Endothelial cell (in vitro differentiated cells): ENCODE data around the gene AMIGO3. TPM values are rescaled to one million over a fixed set of nuclear protein-coding genes. Genes with fewer than 3 reads are reported as not detected.

ENCODE experiments used
- DNase-seq: peaks from one replicate; pipeline ENCODE4 v3.0.0; 2021; ENCODE audit warnings: low spot score
- H3K27ac Mint-ChIP-seq: one replicate; pipeline ENCODE4 v1.8.0; 2021; ENCODE audit warnings: mixed read lengths, inconsistent platforms; ENCODE audit not compliant: unreplicated experiment
- H3K27me3 Mint-ChIP-seq: one replicate; pipeline ENCODE4 v1.8.0; 2021; ENCODE audit warnings: mild to moderate bottlenecking, moderate library complexity, mixed read lengths, inconsistent platforms; ENCODE audit not compliant: unreplicated experiment
- H3K36me3 Mint-ChIP-seq: one replicate; pipeline ENCODE4 v1.8.0; 2021; ENCODE audit warnings: mild to moderate bottlenecking, low read depth, mixed read lengths, inconsistent platforms; ENCODE audit not compliant: unreplicated experiment
- H3K4me1 Mint-ChIP-seq: one replicate; pipeline ENCODE4 v1.8.0; 2021; ENCODE audit warnings: mild to moderate bottlenecking, mixed read lengths, inconsistent platforms; ENCODE audit not compliant: unreplicated experiment
- H3K4me3 Mint-ChIP-seq: one replicate; pipeline ENCODE4 v1.8.0; 2021; ENCODE audit warnings: mild to moderate bottlenecking, mixed read lengths, inconsistent platforms; ENCODE audit not compliant: unreplicated experiment
- H3K9me3 Mint-ChIP-seq: one replicate; pipeline ENCODE4 v1.8.0; 2021; ENCODE audit warnings: mixed read lengths, inconsistent platforms; ENCODE audit not compliant: unreplicated experiment
- total RNA-seq: library from RNA; stranded (reverse); fragmentation: NEBNext Ultra II Directional; extraction: Animal tissue kit (Norgen Biotek cat#: 25700); gene quantifications from one replicate; pipeline ENCODE4 v1.2.1, GENCODE V29; 2021; ENCODE audit not compliant: unreplicated experiment
- TF ChIP-seq, protein P1 (sequence below): fragments of 200-600 bp; sonication (generic); IDR thresholded peaks from one replicate; pipeline ENCODE4 v1.5.0; 2021; ENCODE audit warnings: antibody characterized with exemption; ENCODE audit not compliant: unreplicated experiment

The AMIGO3 gene
- total RNA-seq, 1 donor from 2014 or later, result 0.56 TPM

GRCh38 chr3:49670940-49671290 is 48.6 kb downstream of the AMIGO3 start:
- H3K27me3 Mint-ChIP-seq, result peaks cover 11% of the 10 kb centered on the region
- no peaks in the 10 kb centered on the region for H3K9me3 Mint-ChIP-seq
- peak overlapping the region; percentile 44 for H3K4me3 Mint-ChIP-seq
- DNase-seq, result no peak
- no peak overlapping the region for H3K27ac Mint-ChIP-seq
- TF ChIP-seq, protein P1, sequence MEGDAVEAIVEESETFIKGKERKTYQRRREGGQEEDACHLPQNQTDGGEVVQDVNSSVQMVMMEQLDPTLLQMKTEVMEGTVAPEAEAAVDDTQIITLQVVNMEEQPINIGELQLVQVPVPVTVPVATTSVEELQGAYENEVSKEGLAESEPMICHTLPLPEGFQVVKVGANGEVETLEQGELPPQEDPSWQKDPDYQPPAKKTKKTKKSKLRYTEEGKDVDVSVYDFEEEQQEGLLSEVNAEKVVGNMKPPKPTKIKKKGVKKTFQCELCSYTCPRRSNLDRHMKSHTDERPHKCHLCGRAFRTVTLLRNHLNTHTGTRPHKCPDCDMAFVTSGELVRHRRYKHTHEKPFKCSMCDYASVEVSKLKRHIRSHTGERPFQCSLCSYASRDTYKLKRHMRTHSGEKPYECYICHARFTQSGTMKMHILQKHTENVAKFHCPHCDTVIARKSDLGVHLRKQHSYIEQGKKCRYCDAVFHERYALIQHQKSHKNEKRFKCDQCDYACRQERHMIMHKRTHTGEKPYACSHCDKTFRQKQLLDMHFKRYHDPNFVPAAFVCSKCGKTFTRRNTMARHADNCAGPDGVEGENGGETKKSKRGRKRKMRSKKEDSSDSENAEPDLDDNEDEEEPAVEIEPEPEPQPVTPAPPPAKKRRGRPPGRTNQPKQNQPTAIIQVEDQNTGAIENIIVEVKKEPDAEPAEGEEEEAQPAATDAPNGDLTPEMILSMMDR, result no peak
- H3K36me3 Mint-ChIP-seq, result peaks cover 2% of the 10 kb centered on the region
- H3K4me1 Mint-ChIP-seq, result peaks cover 20% of the 10 kb centered on the region

GRCh38 chr3:49669352-49669751 is 50.1 kb downstream of the AMIGO3 start:
- peaks cover 20% of the 10 kb centered on the region for H3K4me1 Mint-ChIP-seq
- TF ChIP-seq, protein P1, result no peak
- peaks cover 8% of the 10 kb centered on the region for H3K27me3 Mint-ChIP-seq
- H3K9me3 Mint-ChIP-seq, result no peaks in the 10 kb centered on the region
- no peak for DNase-seq
- H3K36me3 Mint-ChIP-seq, result no peaks in the 10 kb centered on the region
- no peak overlapping the region for H3K27ac Mint-ChIP-seq
- no peak overlapping the region for H3K4me3 Mint-ChIP-seq

- H3K27me3 Mint-ChIP-seq, result peaks cover 8% of the 10 kb centered on the region
- H3K4me3 Mint-ChIP-seq, result no peak overlapping the region
- no peaks in the 10 kb centered on the region for H3K36me3 Mint-ChIP-seq
- no peaks in the 10 kb centered on the region for H3K9me3 Mint-ChIP-seq
- H3K27ac Mint-ChIP-seq, result no peak overlapping the region
- no peak for DNase-seq
- TF ChIP-seq, protein P1, result no peak
- peaks cover 20% of the 10 kb centered on the region for H3K4me1 Mint-ChIP-seq
These were observed 50.6 kb downstream of the AMIGO3 start for GRCh38 chr3:49668861-49669260.

DNA sequence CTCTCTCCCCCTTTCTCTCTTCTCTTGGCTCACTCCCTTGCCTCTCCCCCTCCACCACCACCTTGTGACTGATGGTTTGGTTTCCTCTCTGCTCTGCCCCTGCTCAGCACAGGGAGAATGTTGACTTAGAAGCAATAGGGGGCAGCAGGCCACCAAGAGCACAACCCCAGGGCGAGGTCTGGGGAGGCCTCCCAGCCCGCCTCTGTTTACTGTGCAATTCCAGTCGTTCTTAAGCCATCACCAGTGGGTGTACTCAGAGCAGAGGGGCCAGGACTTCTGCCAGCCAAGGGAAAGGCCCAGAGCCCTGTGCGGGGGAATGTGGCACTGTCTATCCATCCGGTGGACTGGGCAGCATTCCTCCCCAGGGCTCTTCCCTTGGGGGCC is 51.1 kb downstream of the AMIGO3 start:
- TF ChIP-seq, protein P1, result no peak
- peaks cover 8% of the 10 kb centered on the region for H3K27me3 Mint-ChIP-seq
- no peaks in the 10 kb centered on the region for H3K9me3 Mint-ChIP-seq
- H3K27ac Mint-ChIP-seq, result no peak overlapping the region
- H3K4me1 Mint-ChIP-seq, result peaks cover 20% of the 10 kb centered on the region
- no peaks in the 10 kb centered on the region for H3K36me3 Mint-ChIP-seq
- no peak overlapping the region for H3K4me3 Mint-ChIP-seq
- DNase-seq, result no peak

GRCh38 chr3:49667701-49668413 is 51.6 kb downstream of the AMIGO3 start:
- Mint-ChIP-seq H3K9me3 (no peaks in the 10 kb centered on the region), H3K27ac (no peak overlapping the region), H3K27me3 (peaks cover 8% of the 10 kb centered on the region), H3K4me1 (peaks cover 17% of the 10 kb centered on the region), H3K36me3 (no peaks in the 10 kb centered on the region), H3K4me3 (no peak overlapping the region)
- TF ChIP-seq, protein P1, result no peak
- no peak for DNase-seq
